GM10248 (cell line): Measurements from ENCODE around the gene DNAI1.

Experiments
- CTCF ChIA-PET: fragments of 300-600 bp; sonication (Branson Sonifier 250); formaldehyde crosslinking; extraction: SDS; loops from one replicate; lab custom pipeline; 2021; ENCODE audit warnings: antibody characterized with exemption; lab: Yijun Ruan, JAX
- POLR2A ChIA-PET: fragments of 350-650 bp; sonication (Branson Sonifier 250); formaldehyde crosslinking; extraction: SDS; loops from one replicate; lab custom pipeline; 2020; ENCODE audit warnings: antibody characterized with exemption; lab: Yijun Ruan, JAX
- DNase-seq: peaks from one replicate; pipeline ENCODE4 v3.0.0; 2012; ENCODE audit errors: extremely low spot score
- CTCF ChIP-seq: IDR thresholded peaks from 2 replicates; pipeline ENCODE4 v1.5.1; 2012; ENCODE audit warnings: mild to moderate bottlenecking, low read depth; ENCODE audit errors: extremely low read depth, missing control alignments, control extremely low read depth

The DNAI1 gene

GRCh38 chr9:34519321-34520020 lies 60.9 kb downstream of the DNAI1 start:
- no peak for DNase-seq
- ChIA-PET CTCF (interaction anchor here (0.9 to 2.3 kb wide), 5 partner anchors 16 to 115 kb away, joined by 3 to 12 read pairs (median 4); no protein-coding TSS in a partner anchor), POLR2A (no interaction called here)
- TF ChIP-seq CTCF, result no peak

GRCh38 chr9:34520096-34520495 lies 61.5 kb downstream of the DNAI1 start:
- no peak for DNase-seq
- ChIA-PET POLR2A (no interaction called here), CTCF (interaction anchor here (1.7 to 2.3 kb wide), 2 partner anchors 20 to 71 kb away, joined by 5 to 12 read pairs; no protein-coding TSS in a partner anchor)
- no peak for TF ChIP-seq CTCF

- ChIA-PET CTCF (interaction anchor here (1.7 kb wide), 1 partner anchor 71 kb away, joined by 5 read pairs; no protein-coding TSS in a partner anchor), POLR2A (no interaction called here)
- no peak for DNase-seq
- no peak for TF ChIP-seq CTCF
Measured at GRCh38 chr9:34520505-34521385, 62.1 kb downstream of the DNAI1 start.

- POLR2A ChIA-PET, result no interaction called here
- CTCF ChIA-PET, result no interaction called here
- no peak for DNase-seq
- TF ChIP-seq CTCF, result no peak
Measured at GRCh38 chr9:34521406-34522045, 62.9 kb downstream of the DNAI1 start.

- ChIA-PET CTCF (interaction anchor here (1.3 kb wide), 1 partner anchor 8 kb away, joined by 3 read pairs; no protein-coding TSS in a partner anchor), POLR2A (no interaction called here)
Measured at GRCh38 chr9:34522091-34522887, 63.7 kb downstream of the DNAI1 start.

More at GRCh38 chr9:34522091-34522887, 63.7 kb downstream of the DNAI1 start:
- no peak for TF ChIP-seq CTCF
- DNase-seq, result no peak
